Kidney (tissue), 14 donors: ENCODE results near the gene GPR15LG. TPM values are rescaled to one million over a fixed set of nuclear protein-coding genes. Genes with fewer than 3 reads are reported as not detected.

ENCODE experiments used
- DNase-seq, 5 donors: peaks; one replicate each; pipeline ENCODE4 v3.0.0-alpha.2; 2013 to 2020
- FAIRE-seq: peaks from 2 replicates; lab custom pipeline; 2012; peaks lifted over from hg19 to GRCh38; lab: Jason Lieb, UNC
- H3K27ac ChIP-seq, 2 donors: one replicate each; pipeline ENCODE4 v1.7.0; 2013; ENCODE audit warnings: low read depth in 2 of 2, low read length in 2 of 2, inconsistent platforms in 1 of 2
- H3K27me3 ChIP-seq: one replicate; pipeline ENCODE4 v1.7.1; 2013; ENCODE audit warnings: low read length, inconsistent platforms; ENCODE audit not compliant: control insufficient read depth, insufficient read depth
- H3K36me3 ChIP-seq, 3 donors: one replicate each; pipeline versions ENCODE4 v1.7.0 to v1.7.1; 2013; ENCODE audit warnings: low read length in 3 of 3, control low read depth in 1 of 3, inconsistent platforms in 1 of 3; ENCODE audit not compliant: insufficient read depth in 3 of 3, control insufficient read depth in 2 of 3
- H3K4me1 ChIP-seq, 3 donors: one replicate each; pipeline versions ENCODE4 v1.7.0 to v1.7.1; 2013; ENCODE audit warnings: low read length in 3 of 3, inconsistent platforms in 1 of 3, low read depth in 1 of 3; ENCODE audit not compliant: control insufficient read depth in 2 of 3, insufficient read depth in 2 of 3
- H3K4me3 ChIP-seq, 3 donors: one replicate each; pipeline versions ENCODE4 v1.7.0 to v1.8.1; 2013; ENCODE audit warnings: low read length in 3 of 3, control low read depth in 1 of 3, inconsistent platforms in 1 of 3
- H3K9ac ChIP-seq, 3 donors: one replicate each; pipeline versions ENCODE4 v1.7.0 to v1.7.1; 2013; ENCODE audit warnings: low read length in 3 of 3, control low read depth in 1 of 3, inconsistent platforms in 1 of 3
- H3K9me3 ChIP-seq, 3 donors: one replicate each; pipeline versions ENCODE4 v1.7.0 to v1.7.1; 2013; ENCODE audit warnings: low read length in 3 of 3, control low read depth in 1 of 3, inconsistent platforms in 1 of 3; ENCODE audit not compliant: control insufficient read depth in 2 of 3, insufficient read depth in 1 of 3
- CTCF ChIP-seq: IDR thresholded peaks from 3 replicates; pipeline ENCODE4 v1.5.1; 2012; ENCODE audit warnings: mild to moderate bottlenecking, moderate library complexity, borderline replicate concordance; ENCODE audit not compliant: insufficient read depth; ENCODE audit errors: extremely low read depth
- intact Hi-C: fragments of 100-400 bp; cut with DNase I; formaldehyde crosslinking; loops from one replicate; pipeline ENCODE4 v1.11.1; 2022
- polyA plus RNA-seq: library from polyadenylated mRNA; stranded (reverse); fragments of 350-450 nt; fragmentation: Illumina TruSeq; extraction: RNeasy Lipid Tissue Mini Kit (QIAGEN cat#74804); gene quantifications from one replicate; pipeline ENCODE4 v1.2.3, GENCODE V29; 2014; ENCODE audit warnings: low read depth, low replicate concordance; ENCODE audit not compliant: insufficient read depth
- total RNA-seq: library from RNA; stranded (reverse); fragmentation: NEBNext Ultra II Directional; extraction: Animal tissue kit (Norgen Biotek cat#: 25700); gene quantifications from one replicate; pipeline ENCODE4 v1.2.1, GENCODE V29; 2021
- donor health status: control.
- donor health status: control.
- donor health status: control.
- donor health status: control.
- donor health status: control.
- donor health status: DM: yes; HTN: yes; CAD: no.
- donor health status: Normal renal cell carcinoma (clear cell type).

Gene GPR15LG
- total and polyA plus RNA-seq, 2 donors from 2014 or later: 0.44 TPM; not detected in 1

- FAIRE-seq (no peak), DNase-seq (no peak)
- Histone ChIP-seq H3K27ac (peak overlapping the region; percentile 53 to 56), H3K4me1 (peaks cover 0 to 12% (median 0%) of the 10 kb centered on the region in 3 donors), H3K36me3 (no peaks in the 10 kb centered on the region), H3K9ac (no peak overlapping the region), H3K27me3 (no peaks in the 10 kb centered on the region), H3K9me3 (no peaks in the 10 kb centered on the region), H3K4me3 (no peak overlapping the region)
- intact Hi-C loops: no loop called here
- TF ChIP-seq CTCF: no peak
Measured at GRCh38 chr10:84172467-84173356, 889 bp upstream of the GPR15LG start.

- Histone ChIP-seq H3K27me3 (no peaks in the 10 kb centered on the region), H3K36me3 (no peaks in the 10 kb centered on the region), H3K9me3 (no peaks in the 10 kb centered on the region), H3K27ac (no peak overlapping the region), H3K4me1 (peaks cover 0 to 14% (median 0%) of the 10 kb centered on the region in 3 donors), H3K4me3 (no peak overlapping the region), H3K9ac (no peak overlapping the region)
- FAIRE-seq (no peak), DNase-seq (no peak)
- no peak for TF ChIP-seq CTCF
- intact Hi-C loops: no loop called here
Measured at GRCh38 chr10:84175436-84175835, 1.8 kb downstream of the GPR15LG start.

GRCh38 chr10:84176351-84176750 lies 2.8 kb downstream of the GPR15LG start:
- no peaks in the 10 kb centered on the region for H3K27me3 ChIP-seq
- FAIRE-seq (no peak), DNase-seq (no peak)
- H3K4me3 ChIP-seq: no peak overlapping the region
- no peak overlapping the region for H3K9ac ChIP-seq
- intact Hi-C loops: no loop called here
- H3K36me3 ChIP-seq: no peaks in the 10 kb centered on the region
- no peak for TF ChIP-seq CTCF
- H3K4me1 ChIP-seq: peaks cover 0 to 14% (median 0%) of the 10 kb centered on the region in 3 donors
- no peak overlapping the region for H3K27ac ChIP-seq
- H3K9me3 ChIP-seq: no peaks in the 10 kb centered on the region
